ENCODE measurements around the gene TANK. TPM values are rescaled to one million over a fixed set of nuclear protein-coding genes. Genes with fewer than 3 reads are reported as not detected.

TANK gene
- total RNA-seq, 6 donors from 2014 or later, result 41.9 to 214 (median 75.0) TPM

- H3K27ac ChIP-seq, result no peak overlapping the region
- H3K36me3 ChIP-seq, result peaks cover 0 to 9% (median 5%) of the 10 kb centered on the region in 4 donors
- H3K4me1 ChIP-seq, result peaks cover 24 to 31% (median 30%) of the 10 kb centered on the region in 4 donors
- H3K4me3 ChIP-seq, result no peak overlapping the region
- ATAC-seq (ENCODE audit: low FRiP score in 2 of 2) (no peak), DNase-seq (no peak)
- no peak for TF ChIP-seq POLR2AphosphoS5 (IDR thresholded peaks at IDR 0.05)
- TF ChIP-seq EP300 (IDR thresholded peaks at IDR 0.05), result no peak
- TF ChIP-seq POLR2A (IDR thresholded peaks at IDR 0.05), result no peak
- TF ChIP-seq CTCF (IDR thresholded peaks at IDR 0.05), result no peak
- WGBS, 2 donors, result 93 to 98% methylated on average over 2 of the region's 2 CpGs
- no peaks in the 10 kb centered on the region for H3K9me3 ChIP-seq
- no peaks in the 10 kb centered on the region for H3K27me3 ChIP-seq
These were observed 1.3 kb upstream of the TANK start for GRCh38 chr2:161158882-161159281.

- Histone ChIP-seq H3K4me1 (peaks cover 32 to 39% (median 38%) of the 10 kb centered on the region in 4 donors), H3K36me3 (peaks cover 0 to 17% (median 8%) of the 10 kb centered on the region in 4 donors), H3K4me3 (peak overlapping the region in 3 of 4 donors; percentile 69 to 93 (median 83)), H3K27me3 (no peaks in the 10 kb centered on the region), H3K9me3 (no peaks in the 10 kb centered on the region), H3K27ac (peak overlapping the region; percentile 98 to 100 (median 99))
- DNase-seq, result no peak
- no peak for TF ChIP-seq CTCF (IDR thresholded peaks at IDR 0.05)
- TF ChIP-seq EP300 (IDR thresholded peaks at IDR 0.05), result no peak
- no peak for TF ChIP-seq POLR2AphosphoS5 (IDR thresholded peaks at IDR 0.05)
- TF ChIP-seq POLR2A (IDR thresholded peaks at IDR 0.05), result no peak
- no peak for ATAC-seq (ENCODE audit: low FRiP score in 2 of 2)
- 21 to 24% methylated on average over 9 of the region's 9 CpGs for WGBS, 2 donors
These were observed 587 bp upstream of the TANK start for GRCh38 chr2:161159456-161160225.

GRCh38 chr2:161161074-161161706, 962 bp downstream of the TANK start:
- no peaks in the 10 kb centered on the region for H3K27me3 ChIP-seq
- peaks cover 41 to 53% (median 48%) of the 10 kb centered on the region in 4 donors for H3K4me1 ChIP-seq
- H3K9me3 ChIP-seq, result no peaks in the 10 kb centered on the region
- DNase-seq (no peak), ATAC-seq (ENCODE audit: low FRiP score in 2 of 2) (no peak)
- 9 to 10% methylated on average over 13 of the region's 13 CpGs for whole genome bisulfite sequencing, 2 donors
- peaks cover 0 to 18% (median 8%) of the 10 kb centered on the region in 4 donors for H3K36me3 ChIP-seq
- H3K27ac ChIP-seq, result peak overlapping the region; percentile 98 to 100 (median 99)
- TF ChIP-seq POLR2A (IDR thresholded peaks at IDR 0.05), result no peak
- no peak for TF ChIP-seq CTCF (IDR thresholded peaks at IDR 0.05)
- no peak for TF ChIP-seq EP300 (IDR thresholded peaks at IDR 0.05)
- TF ChIP-seq POLR2AphosphoS5 (IDR thresholded peaks at IDR 0.05), result no peak
- peak overlapping the region; percentile 69 to 95 (median 88) for H3K4me3 ChIP-seq

- ATAC-seq (ENCODE audit: low FRiP score in 2 of 2) (no peak), DNase-seq (no peak)
- no peaks in the 10 kb centered on the region for H3K27me3 ChIP-seq
- TF ChIP-seq POLR2A (IDR thresholded peaks at IDR 0.05) (no peak), POLR2AphosphoS5 (IDR thresholded peaks at IDR 0.05) (no peak), EP300 (IDR thresholded peaks at IDR 0.05) (no peak), CTCF (IDR thresholded peaks at IDR 0.05) (no peak)
- no peaks in the 10 kb centered on the region for H3K9me3 ChIP-seq
- peaks cover 0 to 28% (median 8%) of the 10 kb centered on the region in 4 donors for H3K36me3 ChIP-seq
- peak overlapping the region in 1 of 4 donors; percentile 5 for H3K4me3 ChIP-seq
- WGBS, 2 donors, result 80 to 81% methylated on average over 2 of the region's 2 CpGs
- peak overlapping the region in 3 of 4 donors; percentile 8 to 48 (median 44) for H3K27ac ChIP-seq
- peaks cover 47 to 62% (median 57%) of the 10 kb centered on the region in 4 donors for H3K4me1 ChIP-seq
These were observed 3.2 kb downstream of the TANK start for GRCh38 chr2:161163440-161163839.
